Endothelial cell of umbilical vein (primary cell): Measurements from ENCODE around the gene NR6A1. TPM values are rescaled to one million over a fixed set of nuclear protein-coding genes. Genes with fewer than 3 reads are reported as not detected.

Source experiments
- BruUV-seq: library from RNA; stranded (reverse); fragments of 400-500 nt; replicated peaks from 2 replicates; lab custom pipeline; 2021; lab: Mats Ljungman, UMichigan
- CTCF ChIA-PET: fragments of 300-600, 350-600 bp; sonication (Branson Sonifier 250); formaldehyde crosslinking; loops from one replicate; lab custom pipeline; 2021; ENCODE audit warnings: antibody characterized with exemption, inconsistent platforms; lab: Charles Lee
- POLR2A ChIA-PET: fragments of 300-600, 350-600 bp; sonication (Branson Sonifier 250); formaldehyde crosslinking; loops from one replicate; lab custom pipeline; 2021; ENCODE audit warnings: antibody characterized with exemption, inconsistent platforms; lab: Charles Lee
- DNase-seq: peaks from one replicate; pipeline ENCODE4 v3.0.0-alpha.2; 2011; ENCODE audit warnings: low read depth, low spot score
- FAIRE-seq: peaks from 2 replicates; lab custom pipeline; 2011; peaks lifted over from hg19 to GRCh38; lab: Jason Lieb, UNC
- H2AFZ ChIP-seq: 2 replicates; pipeline ENCODE4 v1.6.0; 2012; ENCODE audit warnings: low read depth, low read length, control low read depth, inconsistent platforms
- H3K27ac ChIP-seq: 2 replicates; pipeline ENCODE4 v1.5.1; 2011; ENCODE audit warnings: low read depth, mild to moderate bottlenecking, control low read depth, low read length, moderate library complexity; ENCODE audit not compliant: insufficient read depth
- H3K27me3 ChIP-seq, 2 experiments: 2 replicates each; pipeline versions ENCODE4 v1.6.0 to v1.6.1; 2011; ENCODE audit warnings: low read length in 2 of 2, mixed read lengths in 1 of 2; ENCODE audit not compliant: control insufficient read depth in 2 of 2, insufficient read depth in 2 of 2
- H3K36me3 ChIP-seq, 2 experiments: 2 replicates in 1 of 2; 3 replicates in 1 of 2; pipeline ENCODE4 v1.5.1; 2011; ENCODE audit warnings: low read length in 2 of 2, mild to moderate bottlenecking in 1 of 2, moderate library complexity in 1 of 2; ENCODE audit not compliant: control insufficient read depth in 2 of 2, insufficient read depth in 2 of 2; ENCODE audit errors: extremely low read depth in 1 of 2
- H3K4me1 ChIP-seq: 3 replicates; pipeline ENCODE4 v1.5.1; 2011; ENCODE audit warnings: mild to moderate bottlenecking, low read length; ENCODE audit not compliant: control insufficient read depth, insufficient read depth; ENCODE audit errors: extremely low read depth
- H3K4me2 ChIP-seq: 2 replicates; pipeline ENCODE4 v1.6.1; 2011; ENCODE audit warnings: low read length, control low read depth, mixed read lengths; ENCODE audit not compliant: insufficient read depth
- H3K4me3 ChIP-seq, 3 experiments: fragments of 200-600 bp in 1 of 3; sonication (generic), shearing (Covaris generic) in 1 of 3; replicated peaks in 1 of 3; 2 replicates each; pipeline ENCODE4 v1.5.1; 2011 to 2016; ENCODE audit warnings: control low read depth in 3 of 3, low read length in 3 of 3, mild to moderate bottlenecking in 2 of 3, inconsistent platforms in 1 of 3, low read depth in 1 of 3, moderate library complexity in 1 of 3; ENCODE audit not compliant: insufficient read depth in 1 of 3
- H3K79me2 ChIP-seq: 2 replicates; pipeline ENCODE4 v1.6.0; 2012; ENCODE audit warnings: low read length, inconsistent platforms; ENCODE audit not compliant: control insufficient read depth, insufficient read depth
- H3K9ac ChIP-seq: replicated peaks from 2 replicates; pipeline ENCODE3; 2011; ENCODE audit warnings: low read length, control low read depth; ENCODE audit not compliant: insufficient read depth; ENCODE audit errors: extremely low read depth
- H3K9me1 ChIP-seq: replicated peaks from 3 replicates; pipeline ENCODE4 v1.6.0; 2011; ENCODE audit warnings: mild to moderate bottlenecking, low read length; ENCODE audit not compliant: control insufficient read depth, insufficient read depth; ENCODE audit errors: extremely low read depth
- H3K9me3 ChIP-seq: replicated peaks from 2 replicates; pipeline ENCODE4 v1.5.1; 2012; ENCODE audit warnings: low read length, inconsistent platforms; ENCODE audit not compliant: control insufficient read depth, insufficient read depth
- H4K20me1 ChIP-seq: replicated peaks from 2 replicates; pipeline ENCODE3; 2011; ENCODE audit warnings: mild to moderate bottlenecking, low read length; ENCODE audit not compliant: control insufficient read depth, insufficient read depth; ENCODE audit errors: extremely low read depth
- EZH2 ChIP-seq: IDR thresholded peaks from 2 replicates; pipeline ENCODE4 v1.6.1; 2012; ENCODE audit warnings: borderline replicate concordance, low read depth, mild to moderate bottlenecking, moderate library complexity, low read length, inconsistent platforms; ENCODE audit not compliant: severe bottlenecking
- FOS ChIP-seq: IDR thresholded peaks from 2 replicates; pipeline ENCODE4 v1.6.1; 2011; ENCODE audit warnings: mild to moderate bottlenecking, low read length, moderate library complexity, borderline replicate concordance; ENCODE audit not compliant: insufficient read depth
- GATA2 ChIP-seq: IDR thresholded peaks from 2 replicates; pipeline ENCODE4 v1.7.0; 2011; ENCODE audit warnings: low read depth, mild to moderate bottlenecking, moderate library complexity, mixed read lengths, low read length; ENCODE audit not compliant: insufficient read length, insufficient read depth
- JUN ChIP-seq: IDR thresholded peaks from 2 replicates; pipeline ENCODE4 v1.6.1; 2011; ENCODE audit warnings: borderline replicate concordance, low read depth; ENCODE audit not compliant: insufficient read length, insufficient read depth
- MYC ChIP-seq: IDR thresholded peaks from one replicate; pipeline ENCODE4 v1.6.1; 2011; ENCODE audit warnings: mild to moderate bottlenecking, low read depth, low read length
- POLR2A ChIP-seq: IDR thresholded peaks from 2 replicates; pipeline ENCODE4 v1.6.1; 2012; ENCODE audit warnings: low read depth, mild to moderate bottlenecking, control low read depth, low read length
- POLR2AphosphoS5 ChIP-seq: IDR thresholded peaks from 2 replicates; pipeline ENCODE4 v1.6.1; 2012; ENCODE audit warnings: low read depth, mild to moderate bottlenecking, control low read depth, low read length, moderate library complexity; ENCODE audit not compliant: insufficient read depth
- dilution Hi-C: fragments of 300-500 bp; cut with MboI; formaldehyde crosslinking; loops from one replicate; pipeline ENCODE4 v1.15.0; 2019; ENCODE audit warnings: low sequenced_read_pairs; ENCODE audit not compliant: extremely low pct_ligation_motif_present
- intact Hi-C: fragments of 100-400 bp; cut with micrococcal nuclease; formaldehyde crosslinking; loops from one replicate; pipeline ENCODE4 v1.10.0; 2022
- polyA plus RNA-seq, 4 experiments: library from polyadenylated mRNA; depleted of rRNA in 3 of 4; stranded (reverse) in 3 of 4; unstranded in 1 of 4; fragments of >200 nt; gene quantifications; 2 replicates each; pipeline versions ENCODE4 v1.2.1 to v1.2.3, GENCODE V29; 2011 to 2012; ENCODE audit warnings: missing spikeins in 1 of 4
- total RNA-seq: library from RNA; stranded (reverse); gene quantifications from 2 replicates; pipeline ENCODE4 v1.2.3, GENCODE V29; 2021
- TF ChIP-seq, protein P1 (sequence below): IDR thresholded peaks from 2 replicates; pipeline ENCODE4 v1.6.1; 2011; ENCODE audit not compliant: insufficient read depth, insufficient read length
- TF ChIP-seq, protein P2 (sequence below), 2 donors: IDR thresholded peaks; 1 replicate in 1 of 2; 2 replicates in 1 of 2; pipeline ENCODE4 v1.5.1; 2011; ENCODE audit warnings: low read length in 2 of 2, mild to moderate bottlenecking in 2 of 2, moderate library complexity in 2 of 2, control low read depth in 1 of 2, inconsistent platforms in 1 of 2, low read depth in 1 of 2; ENCODE audit not compliant: insufficient read depth in 1 of 2; ENCODE audit errors: extremely low read depth in 1 of 2

NR6A1 gene
- total and polyA plus RNA-seq, 2 donors (not counting 3 experiments of a cell fraction or from before 2014, with no cell fraction given) = 0.17 to 1.2 TPM

DNA sequence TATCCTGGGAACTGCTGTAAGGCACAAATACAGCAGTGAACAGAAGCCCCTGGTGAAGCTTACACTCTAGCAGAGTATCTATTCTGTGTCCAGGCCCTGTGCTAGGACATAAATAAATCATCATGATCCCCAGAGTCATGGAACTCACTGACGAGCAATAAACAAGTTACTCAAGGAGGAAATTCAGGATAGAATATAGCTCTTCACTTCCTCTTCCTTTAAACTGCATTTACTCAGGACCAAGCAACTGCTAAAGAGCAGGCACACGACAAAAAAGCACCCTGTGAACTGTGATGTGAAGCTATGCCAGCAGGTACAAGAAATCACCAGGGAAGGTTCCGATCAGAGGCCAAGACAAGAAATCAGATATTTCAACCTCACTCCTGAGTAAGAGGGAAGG is 216.1 kb downstream of the NR6A1 start:
- Histone ChIP-seq H3K9me3 (no peaks in the 10 kb centered on the region), H3K9ac (no peak overlapping the region), H3K4me2 (no peak overlapping the region), H3K27me3 (peaks cover 4 to 6% of the 10 kb centered on the region in 2 experiments), H2AFZ (no peak overlapping the region), H3K9me1 (no peaks in the 10 kb centered on the region), H3K27ac (no peak overlapping the region), H3K4me3 (no peak overlapping the region), H3K36me3 (no peaks in the 10 kb centered on the region), H3K79me2 (no peaks in the 10 kb centered on the region), H3K4me1 (no peaks in the 10 kb centered on the region), H4K20me1 (no peaks in the 10 kb centered on the region)
- DNase-seq (no peak), FAIRE-seq (no peak)
- intact Hi-C loops = no loop called here
- TF ChIP-seq GATA2 (no peak), JUN (no peak), MYC (no peak), FOS (no peak), EZH2 (no peak), POLR2A (no peak), POLR2AphosphoS5 (no peak)
- TF ChIP-seq, protein P1, sequence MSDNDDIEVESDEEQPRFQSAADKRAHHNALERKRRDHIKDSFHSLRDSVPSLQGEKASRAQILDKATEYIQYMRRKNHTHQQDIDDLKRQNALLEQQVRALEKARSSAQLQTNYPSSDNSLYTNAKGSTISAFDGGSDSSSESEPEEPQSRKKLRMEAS = no peak
- TF ChIP-seq, protein P2, sequence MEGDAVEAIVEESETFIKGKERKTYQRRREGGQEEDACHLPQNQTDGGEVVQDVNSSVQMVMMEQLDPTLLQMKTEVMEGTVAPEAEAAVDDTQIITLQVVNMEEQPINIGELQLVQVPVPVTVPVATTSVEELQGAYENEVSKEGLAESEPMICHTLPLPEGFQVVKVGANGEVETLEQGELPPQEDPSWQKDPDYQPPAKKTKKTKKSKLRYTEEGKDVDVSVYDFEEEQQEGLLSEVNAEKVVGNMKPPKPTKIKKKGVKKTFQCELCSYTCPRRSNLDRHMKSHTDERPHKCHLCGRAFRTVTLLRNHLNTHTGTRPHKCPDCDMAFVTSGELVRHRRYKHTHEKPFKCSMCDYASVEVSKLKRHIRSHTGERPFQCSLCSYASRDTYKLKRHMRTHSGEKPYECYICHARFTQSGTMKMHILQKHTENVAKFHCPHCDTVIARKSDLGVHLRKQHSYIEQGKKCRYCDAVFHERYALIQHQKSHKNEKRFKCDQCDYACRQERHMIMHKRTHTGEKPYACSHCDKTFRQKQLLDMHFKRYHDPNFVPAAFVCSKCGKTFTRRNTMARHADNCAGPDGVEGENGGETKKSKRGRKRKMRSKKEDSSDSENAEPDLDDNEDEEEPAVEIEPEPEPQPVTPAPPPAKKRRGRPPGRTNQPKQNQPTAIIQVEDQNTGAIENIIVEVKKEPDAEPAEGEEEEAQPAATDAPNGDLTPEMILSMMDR (IDR thresholded peaks at IDR 0.05; ENCODE audit: extremely low read depth in 1 of 2, insufficient read depth in 1 of 2, low read depth in 1 of 2, low read length in 2 of 2) = no peak
- ChIA-PET POLR2A (no interaction called here), CTCF (interaction anchor here (0.6 to 2.6 kb wide), 5 partner anchors 21 to 210 kb away, joined by 3 to 10 read pairs (median 3); no protein-coding TSS in a partner anchor)
- BruUV-seq = no TSS peak
- dilution Hi-C loops = no loop called here
